22Rv1 (cell line): Measurements from ENCODE around the gene SRGAP1.

Experiments
- ZFX ChIP-seq: fragments of 450-650 bp; IDR thresholded peaks from 2 replicates; pipeline ENCODE4 v1.6.1; 2017; ENCODE audit warnings: antibody characterized with exemption, borderline replicate concordance
- TF ChIP-seq, protein P1 (sequence below): fragments of 450-650 bp; IDR thresholded peaks from 2 replicates; pipeline ENCODE4 v1.5.1; 2017; ENCODE audit warnings: mild to moderate bottlenecking

DNA sequence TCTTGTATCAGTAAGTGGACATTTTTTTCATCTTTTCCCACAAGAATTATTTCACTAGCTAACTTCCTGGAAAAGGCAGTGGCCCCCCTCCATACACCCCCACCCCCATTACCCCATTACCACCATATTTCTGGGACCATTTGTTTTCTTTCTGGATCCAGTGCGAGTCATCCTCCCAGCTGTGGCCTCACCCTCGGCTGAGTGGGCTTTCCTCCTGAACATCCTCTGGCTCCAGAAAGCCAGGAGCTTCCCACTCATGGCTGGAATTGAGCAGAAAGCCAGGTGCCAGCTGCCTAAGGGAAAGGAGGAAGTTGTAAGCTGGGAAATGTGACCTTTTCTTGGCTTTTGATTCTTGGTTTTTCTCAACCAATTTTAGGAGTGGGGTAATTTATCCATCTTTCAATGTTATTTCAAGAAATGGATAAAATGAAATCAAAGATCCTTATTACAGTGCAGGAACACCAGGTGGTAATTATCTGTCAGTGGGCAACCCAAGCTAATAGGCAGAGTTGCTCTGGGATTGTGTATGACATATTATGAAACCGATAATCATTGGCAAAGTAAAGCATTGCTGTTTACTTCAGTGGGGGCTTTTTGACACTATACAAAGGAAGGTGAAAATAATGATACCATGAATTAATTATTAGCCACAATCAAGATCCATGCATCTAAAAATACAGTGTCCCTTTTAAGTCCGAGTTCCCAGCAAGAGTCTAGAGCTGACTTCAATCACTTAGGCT lies 253.0 kb downstream of the SRGAP1 start:
- TF ChIP-seq, protein P1, sequence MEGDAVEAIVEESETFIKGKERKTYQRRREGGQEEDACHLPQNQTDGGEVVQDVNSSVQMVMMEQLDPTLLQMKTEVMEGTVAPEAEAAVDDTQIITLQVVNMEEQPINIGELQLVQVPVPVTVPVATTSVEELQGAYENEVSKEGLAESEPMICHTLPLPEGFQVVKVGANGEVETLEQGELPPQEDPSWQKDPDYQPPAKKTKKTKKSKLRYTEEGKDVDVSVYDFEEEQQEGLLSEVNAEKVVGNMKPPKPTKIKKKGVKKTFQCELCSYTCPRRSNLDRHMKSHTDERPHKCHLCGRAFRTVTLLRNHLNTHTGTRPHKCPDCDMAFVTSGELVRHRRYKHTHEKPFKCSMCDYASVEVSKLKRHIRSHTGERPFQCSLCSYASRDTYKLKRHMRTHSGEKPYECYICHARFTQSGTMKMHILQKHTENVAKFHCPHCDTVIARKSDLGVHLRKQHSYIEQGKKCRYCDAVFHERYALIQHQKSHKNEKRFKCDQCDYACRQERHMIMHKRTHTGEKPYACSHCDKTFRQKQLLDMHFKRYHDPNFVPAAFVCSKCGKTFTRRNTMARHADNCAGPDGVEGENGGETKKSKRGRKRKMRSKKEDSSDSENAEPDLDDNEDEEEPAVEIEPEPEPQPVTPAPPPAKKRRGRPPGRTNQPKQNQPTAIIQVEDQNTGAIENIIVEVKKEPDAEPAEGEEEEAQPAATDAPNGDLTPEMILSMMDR, result no peak
- TF ChIP-seq ZFX, result no peak
